Measurements from ENCODE around the gene ZFAND3. TPM values are rescaled to one million over a fixed set of nuclear protein-coding genes. Genes with fewer than 3 reads are reported as not detected.

ZFAND3 gene
- total RNA-seq, 2 experiments from 2014 or later: 8.3 to 33.8 TPM

- no peak for TF ChIP-seq EZH2phosphoT487 (IDR thresholded peaks at IDR 0.05; ENCODE audit: borderline replicate concordance, low read depth, low read length)
- TF ChIP-seq, protein P1, sequence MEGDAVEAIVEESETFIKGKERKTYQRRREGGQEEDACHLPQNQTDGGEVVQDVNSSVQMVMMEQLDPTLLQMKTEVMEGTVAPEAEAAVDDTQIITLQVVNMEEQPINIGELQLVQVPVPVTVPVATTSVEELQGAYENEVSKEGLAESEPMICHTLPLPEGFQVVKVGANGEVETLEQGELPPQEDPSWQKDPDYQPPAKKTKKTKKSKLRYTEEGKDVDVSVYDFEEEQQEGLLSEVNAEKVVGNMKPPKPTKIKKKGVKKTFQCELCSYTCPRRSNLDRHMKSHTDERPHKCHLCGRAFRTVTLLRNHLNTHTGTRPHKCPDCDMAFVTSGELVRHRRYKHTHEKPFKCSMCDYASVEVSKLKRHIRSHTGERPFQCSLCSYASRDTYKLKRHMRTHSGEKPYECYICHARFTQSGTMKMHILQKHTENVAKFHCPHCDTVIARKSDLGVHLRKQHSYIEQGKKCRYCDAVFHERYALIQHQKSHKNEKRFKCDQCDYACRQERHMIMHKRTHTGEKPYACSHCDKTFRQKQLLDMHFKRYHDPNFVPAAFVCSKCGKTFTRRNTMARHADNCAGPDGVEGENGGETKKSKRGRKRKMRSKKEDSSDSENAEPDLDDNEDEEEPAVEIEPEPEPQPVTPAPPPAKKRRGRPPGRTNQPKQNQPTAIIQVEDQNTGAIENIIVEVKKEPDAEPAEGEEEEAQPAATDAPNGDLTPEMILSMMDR (conservative IDR thresholded peaks at IDR 0.05; ENCODE audit: low read length): no peak
- Histone ChIP-seq H3K79me2 (ENCODE audit: insufficient read depth, low read depth, low read length) (no peaks in the 10 kb centered on the region), H3K4me3 (ENCODE audit: low read depth, low read length, poor library complexity, severe bottlenecking) (no peak overlapping the region), H3K36me3 (ENCODE audit: insufficient read depth, low read length) (no peaks in the 10 kb centered on the region), H3K9me2 (ENCODE audit: insufficient read depth, low read length) (no peaks in the 10 kb centered on the region), H4K20me1 (ENCODE audit: insufficient read depth, low read length) (no peaks in the 10 kb centered on the region), H3K27ac (ENCODE audit: low read depth, low read length, poor library complexity, severe bottlenecking) (no peak overlapping the region), H3K4me1 (ENCODE audit: insufficient read depth, low read length, poor library complexity, severe bottlenecking) (no peaks in the 10 kb centered on the region), H2AFZ (ENCODE audit: low read length) (no peak overlapping the region), H3K4me2 (ENCODE audit: low read length) (no peak overlapping the region), H3K9me3 (ENCODE audit: low read length) (no peaks in the 10 kb centered on the region)
- DNase-seq (ENCODE audit: low spot score): no peak
- ChIA-PET POLR2A (interaction anchor here (0.6 kb wide), 1 partner anchor 60 kb away, joined by 4 read pairs; no protein-coding TSS in a partner anchor), CTCF (ENCODE audit: unreplicated experiment) (no interaction called here)
- no TSS peak for BruUV-seq (replicated peaks)
- intact Hi-C loops (cut with micrococcal nuclease; ENCODE audit: unreplicated experiment): no loop called here
Observed at GRCh38 chr6:38171997-38172738, 352.6 kb downstream of the ZFAND3 start.

GRCh38 chr6:38172739-38173410, 353.3 kb downstream of the ZFAND3 start:
- H3K9me3 ChIP-seq (ENCODE audit: low read length): no peaks in the 10 kb centered on the region
- H3K9me2 ChIP-seq (ENCODE audit: insufficient read depth, low read length): no peaks in the 10 kb centered on the region
- POLR2A ChIA-PET: interaction anchor here (0.6 kb wide), 1 partner anchor 59 kb away, joined by 4 read pairs; no protein-coding TSS in a partner anchor
- no TSS peak for BruUV-seq (replicated peaks)
- no peaks in the 10 kb centered on the region for H3K4me1 ChIP-seq (ENCODE audit: insufficient read depth, low read length, poor library complexity, severe bottlenecking)
- H3K4me2 ChIP-seq (ENCODE audit: low read length): no peak overlapping the region
- H3K4me3 ChIP-seq (ENCODE audit: low read depth, low read length, poor library complexity, severe bottlenecking): no peak overlapping the region
- no peak overlapping the region for H3K27ac ChIP-seq (ENCODE audit: low read depth, low read length, poor library complexity, severe bottlenecking)
- intact Hi-C loops (cut with micrococcal nuclease; ENCODE audit: unreplicated experiment): no loop called here
- H3K36me3 ChIP-seq (ENCODE audit: insufficient read depth, low read length): no peaks in the 10 kb centered on the region
- TF ChIP-seq, protein P1 (conservative IDR thresholded peaks at IDR 0.05; ENCODE audit: low read length): no peak
- no peak for TF ChIP-seq EZH2phosphoT487 (IDR thresholded peaks at IDR 0.05; ENCODE audit: borderline replicate concordance, low read depth, low read length)
- no peaks in the 10 kb centered on the region for H4K20me1 ChIP-seq (ENCODE audit: insufficient read depth, low read length)
- CTCF ChIA-PET (ENCODE audit: unreplicated experiment): no interaction called here
- no peak overlapping the region for H2AFZ ChIP-seq (ENCODE audit: low read length)
- no peak for DNase-seq (ENCODE audit: low spot score)
- no peaks in the 10 kb centered on the region for H3K79me2 ChIP-seq (ENCODE audit: insufficient read depth, low read depth, low read length)

- Histone ChIP-seq H3K4me1 (ENCODE audit: insufficient read depth, low read length, poor library complexity, severe bottlenecking) (no peaks in the 10 kb centered on the region), H3K36me3 (ENCODE audit: insufficient read depth, low read length) (no peaks in the 10 kb centered on the region), H3K27ac (ENCODE audit: low read depth, low read length, poor library complexity, severe bottlenecking) (no peak overlapping the region), H3K79me2 (ENCODE audit: insufficient read depth, low read depth, low read length) (no peaks in the 10 kb centered on the region), H3K4me2 (ENCODE audit: low read length) (no peak overlapping the region), H3K9me3 (ENCODE audit: low read length) (no peaks in the 10 kb centered on the region), H3K9me2 (ENCODE audit: insufficient read depth, low read length) (no peaks in the 10 kb centered on the region), H4K20me1 (ENCODE audit: insufficient read depth, low read length) (no peaks in the 10 kb centered on the region), H3K4me3 (ENCODE audit: low read depth, low read length, poor library complexity, severe bottlenecking) (no peak overlapping the region), H2AFZ (ENCODE audit: low read length) (no peak overlapping the region)
- TF ChIP-seq, protein P1 (conservative IDR thresholded peaks at IDR 0.05; ENCODE audit: low read length): no peak
- no peak for TF ChIP-seq EZH2phosphoT487 (IDR thresholded peaks at IDR 0.05; ENCODE audit: borderline replicate concordance, low read depth, low read length)
- BruUV-seq (replicated peaks): no TSS peak
- intact Hi-C loops (cut with micrococcal nuclease; ENCODE audit: unreplicated experiment): no loop called here
- no peak for DNase-seq (ENCODE audit: low spot score)
- CTCF ChIA-PET (ENCODE audit: unreplicated experiment): no interaction called here
- POLR2A ChIA-PET: no interaction called here
Observed at GRCh38 chr6:38173909-38174308, 354.4 kb downstream of the ZFAND3 start.

Measured in OCI-LY7 (cell line).